GM18499 (cell line): Measurements from ENCODE around the gene APC2.

Source experiments
- ATAC-seq: cut with Tn5 transposase; IDR thresholded peaks from one replicate; pipeline ENCODE4 v1.9.1; 2021; ENCODE audit warnings: moderate number of reproducible peaks; ENCODE audit not compliant: insufficient read depth, unreplicated experiment

The APC2 gene, protein sequence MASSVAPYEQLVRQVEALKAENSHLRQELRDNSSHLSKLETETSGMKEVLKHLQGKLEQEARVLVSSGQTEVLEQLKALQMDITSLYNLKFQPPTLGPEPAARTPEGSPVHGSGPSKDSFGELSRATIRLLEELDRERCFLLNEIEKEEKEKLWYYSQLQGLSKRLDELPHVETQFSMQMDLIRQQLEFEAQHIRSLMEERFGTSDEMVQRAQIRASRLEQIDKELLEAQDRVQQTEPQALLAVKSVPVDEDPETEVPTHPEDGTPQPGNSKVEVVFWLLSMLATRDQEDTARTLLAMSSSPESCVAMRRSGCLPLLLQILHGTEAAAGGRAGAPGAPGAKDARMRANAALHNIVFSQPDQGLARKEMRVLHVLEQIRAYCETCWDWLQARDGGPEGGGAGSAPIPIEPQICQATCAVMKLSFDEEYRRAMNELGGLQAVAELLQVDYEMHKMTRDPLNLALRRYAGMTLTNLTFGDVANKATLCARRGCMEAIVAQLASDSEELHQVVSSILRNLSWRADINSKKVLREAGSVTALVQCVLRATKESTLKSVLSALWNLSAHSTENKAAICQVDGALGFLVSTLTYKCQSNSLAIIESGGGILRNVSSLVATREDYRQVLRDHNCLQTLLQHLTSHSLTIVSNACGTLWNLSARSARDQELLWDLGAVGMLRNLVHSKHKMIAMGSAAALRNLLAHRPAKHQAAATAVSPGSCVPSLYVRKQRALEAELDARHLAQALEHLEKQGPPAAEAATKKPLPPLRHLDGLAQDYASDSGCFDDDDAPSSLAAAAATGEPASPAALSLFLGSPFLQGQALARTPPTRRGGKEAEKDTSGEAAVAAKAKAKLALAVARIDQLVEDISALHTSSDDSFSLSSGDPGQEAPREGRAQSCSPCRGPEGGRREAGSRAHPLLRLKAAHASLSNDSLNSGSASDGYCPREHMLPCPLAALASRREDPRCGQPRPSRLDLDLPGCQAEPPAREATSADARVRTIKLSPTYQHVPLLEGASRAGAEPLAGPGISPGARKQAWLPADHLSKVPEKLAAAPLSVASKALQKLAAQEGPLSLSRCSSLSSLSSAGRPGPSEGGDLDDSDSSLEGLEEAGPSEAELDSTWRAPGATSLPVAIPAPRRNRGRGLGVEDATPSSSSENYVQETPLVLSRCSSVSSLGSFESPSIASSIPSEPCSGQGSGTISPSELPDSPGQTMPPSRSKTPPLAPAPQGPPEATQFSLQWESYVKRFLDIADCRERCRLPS (N-terminal part only)

GRCh38 chr19:1449467-1450442 is at the start of gene APC2:
Gene APC2 (plus strand): TSS chr19:1450121. CDS start chr19:1453002, 2,881 bp downstream.
- no peak for ATAC-seq

GRCh38 chr19:1400281-1401137 is 49.4 kb upstream of the APC2 start:
- no peak for ATAC-seq

DNA sequence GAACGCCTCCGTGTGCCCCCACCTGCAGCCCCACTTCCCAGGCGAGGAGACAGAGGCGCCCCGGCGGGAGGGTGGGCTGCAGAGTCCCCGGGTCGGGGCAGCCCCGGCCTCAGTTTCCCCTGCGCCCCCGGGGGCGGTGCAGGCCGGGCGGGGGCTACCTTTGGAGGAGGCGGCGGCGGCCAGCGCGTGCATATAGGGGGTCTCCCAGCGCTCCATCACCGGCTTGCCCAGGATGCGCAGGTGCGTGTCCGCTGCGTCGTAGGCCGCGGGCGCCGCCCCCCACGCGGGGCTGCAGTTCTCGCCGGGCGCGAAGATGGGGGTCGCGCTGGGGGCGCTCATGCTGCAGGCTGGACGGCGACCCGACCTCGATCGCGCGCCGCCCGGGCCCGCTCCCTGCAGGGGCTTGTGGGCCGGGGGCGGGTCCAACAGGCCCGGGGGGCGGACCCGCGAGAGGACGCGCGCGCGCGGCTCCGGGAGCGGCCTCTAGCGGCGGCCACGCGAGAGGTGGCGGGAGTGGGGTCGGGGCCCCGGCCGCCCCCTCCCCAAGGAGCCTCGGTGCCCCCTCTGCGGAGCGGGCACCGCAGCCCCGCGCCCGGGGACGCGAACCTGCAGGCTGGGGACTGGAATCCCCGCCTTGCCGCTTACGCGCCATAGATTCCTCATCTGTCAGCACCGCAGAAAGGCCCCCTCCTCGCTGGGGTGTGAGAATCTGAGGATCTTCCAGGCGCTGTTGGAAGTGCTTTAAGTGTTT is 48.6 kb upstream of the APC2 start, which contains the start of gene GAMT:
GAMT (minus strand) TSS at position 405 of the 751 bp plus-strand sequence; CDS start at position 339, 66 bp downstream.
- no peak for ATAC-seq

- ATAC-seq: no peak
These were observed 48.1 kb upstream of the APC2 start for GRCh38 chr19:1401889-1402217.

DNA sequence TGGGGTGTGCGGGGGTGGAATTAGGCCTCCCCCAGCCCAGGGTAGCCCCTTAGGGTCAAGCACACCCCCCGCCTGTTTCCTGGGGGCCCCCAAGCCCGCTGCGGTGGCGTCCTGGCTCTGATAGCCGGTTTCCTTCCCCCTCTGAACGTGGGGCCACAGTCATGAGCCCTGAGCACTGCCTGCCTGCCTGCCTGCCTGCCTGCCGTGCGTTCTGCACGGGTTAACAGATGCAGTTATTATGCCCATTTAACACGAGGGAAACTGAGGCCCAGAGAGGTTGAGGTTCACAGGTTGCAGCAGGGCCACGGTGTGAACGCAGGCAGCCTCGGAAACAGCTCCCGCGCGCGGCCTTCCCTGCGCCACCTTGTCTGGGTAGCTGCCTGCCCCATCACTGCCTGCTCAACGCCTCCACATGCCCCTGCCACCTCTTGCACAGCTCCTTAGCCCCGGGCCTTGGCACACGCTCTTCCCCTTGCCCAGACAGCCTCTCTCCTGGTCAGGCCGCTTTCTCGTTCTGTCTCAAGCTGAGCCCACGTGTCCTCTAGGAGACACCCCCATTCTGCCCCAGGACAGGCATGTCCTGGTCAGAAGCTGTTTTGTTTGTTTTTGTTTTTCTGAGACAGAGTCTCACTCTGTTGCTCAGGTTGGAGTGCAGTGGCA is 47.4 kb upstream of the APC2 start:
- no peak for ATAC-seq

- ATAC-seq: peak; percentile 45
These were observed 43.0 kb upstream of the APC2 start for GRCh38 chr19:1406774-1407527.

DNA sequence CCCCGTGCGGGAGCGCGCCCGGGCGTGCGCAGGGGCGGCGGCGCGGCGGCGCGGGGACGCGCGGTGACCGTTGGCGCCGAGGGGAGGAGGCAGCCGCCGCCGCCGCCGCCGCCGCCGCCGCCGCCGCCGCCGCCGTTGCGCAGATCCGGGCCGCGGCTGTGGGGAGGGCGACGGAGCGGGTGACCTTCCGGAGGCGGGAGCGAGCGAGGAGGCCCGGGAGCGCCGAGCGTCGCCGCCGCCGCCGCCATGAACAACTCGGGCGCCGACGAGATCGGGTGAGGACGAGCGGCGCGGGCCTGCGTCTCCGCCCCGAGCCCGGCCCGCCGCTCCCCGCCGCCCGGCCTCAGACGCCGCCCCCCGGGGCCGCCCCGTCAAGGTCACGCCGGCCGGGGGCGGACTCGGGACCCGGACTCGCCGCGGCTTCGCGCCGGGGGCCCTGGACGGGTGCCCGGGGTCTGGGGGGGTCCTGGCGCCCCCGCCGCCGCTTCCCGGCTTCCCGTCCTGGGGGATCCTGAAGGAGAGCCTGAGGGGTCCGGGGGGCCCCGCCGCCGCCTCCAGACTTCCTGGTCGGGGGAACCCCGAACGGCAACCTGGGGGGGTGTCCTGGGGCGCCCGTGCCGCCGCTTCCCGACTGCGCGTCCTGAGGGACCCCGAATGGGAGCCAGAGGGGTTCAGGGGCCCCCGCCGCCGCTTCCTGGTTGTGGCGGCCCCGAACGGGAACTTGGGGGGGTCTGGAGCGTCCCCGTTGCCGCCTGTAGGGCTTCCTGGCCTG is 42.2 kb upstream of the APC2 start, which contains the start of gene DAZAP1:
DAZAP1 (plus strand) TSS at position 59 of the 772 bp plus-strand sequence; CDS start at position 247, 188 bp downstream.
- peak; percentile 5 for ATAC-seq

- no peak for ATAC-seq
These were observed 41.4 kb upstream of the APC2 start for GRCh38 chr19:1408300-1409203.

- no peak for ATAC-seq
These were observed 40.5 kb upstream of the APC2 start for GRCh38 chr19:1409204-1410005.

DNA sequence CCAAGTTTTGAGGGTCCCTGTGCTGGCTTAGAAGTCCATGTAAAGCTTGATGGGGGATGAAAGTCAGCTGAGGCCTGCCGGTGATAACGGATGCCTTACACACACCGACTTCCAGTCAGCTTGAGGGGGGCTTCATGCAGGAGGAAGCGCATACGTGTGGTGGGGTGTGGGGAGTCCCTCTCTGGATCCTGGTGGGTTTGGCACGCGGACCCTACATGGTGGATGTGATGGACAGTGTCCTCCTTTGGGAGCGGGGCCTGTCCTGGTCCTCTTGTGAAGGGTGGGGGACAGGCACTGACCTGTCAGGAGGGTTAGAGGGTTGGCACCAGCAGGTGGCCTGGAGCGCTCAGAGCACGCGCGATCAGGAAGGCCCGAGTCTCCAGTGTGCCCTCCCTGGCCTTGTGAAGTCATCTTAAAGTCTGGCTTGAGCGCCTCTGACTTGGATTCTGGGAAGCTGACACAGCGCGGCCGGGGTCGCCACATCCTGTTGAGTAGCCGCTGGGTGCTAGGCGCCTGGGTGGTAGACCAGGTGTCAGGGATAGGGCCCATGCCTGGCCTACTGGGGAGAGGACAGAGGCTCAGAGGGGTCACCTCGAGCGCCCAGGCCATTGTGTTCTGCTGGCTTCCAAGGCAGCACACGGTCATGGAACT is 39.7 kb upstream of the APC2 start:
- no peak for ATAC-seq

GRCh38 chr19:1410789-1411188 is 39.1 kb upstream of the APC2 start:
- ATAC-seq: no peak

GRCh38 chr19:1411255-1412191 is 38.4 kb upstream of the APC2 start:
- ATAC-seq: no peak
